ENCODE data around the gene SHISA2. TPM values are rescaled to one million over a fixed set of nuclear protein-coding genes. Genes with fewer than 3 reads are reported as not detected.
"Not testable (repeated sequence)": the region's sequence is repeated elsewhere in the genome, so short reads cannot be mapped to it uniquely, and the experiment has no call there.

Gene SHISA2
- not detected for polyA plus RNA-seq (ENCODE audit: low read depth in 6 of 6)

GRCh38 chr13:26051657-26052311 is at the start of gene SHISA2:
Gene SHISA2, minus strand, starts transcription at chr13:26052016. Its CDS starts 1,041 bp downstream, at chr13:26050975.
- peak within 1 kb of the TSS; percentile 31 to 82 (median 50) for H3K4me3 Mint-ChIP-seq
- no peaks in the 10 kb centered on the region for H3K9me3 Mint-ChIP-seq
- peaks cover 46 to 60% (median 56%) of the 10 kb centered on the region in 3 donors for H3K27me3 Mint-ChIP-seq
- ATAC-seq (ENCODE audit: low read depth in 2 of 2), result peak; percentile 49 to 79
- H3K4me1 Mint-ChIP-seq, result peaks cover 0 to 20% (median 15%) of the 10 kb centered on the region in 3 donors
- DNase-seq, result no peak
- H3K27ac Mint-ChIP-seq, result no peak within 1 kb of the TSS
- H3K36me3 Mint-ChIP-seq, result no peaks in the 10 kb centered on the region

- Mint-ChIP-seq H3K9me3 (peaks cover 0 to 25% (median 4%) of the 10 kb centered on the region in 7 donors), H3K4me3 (no peak overlapping the region)
Observed at GRCh38 chr13:26095846-26096610, 44.2 kb upstream of the SHISA2 start.

GRCh38 chr13:26095338-26095737 is 43.5 kb upstream of the SHISA2 start:
- Mint-ChIP-seq H3K36me3 (peaks cover 0 to 8% of the 10 kb centered on the region in 2 donors), H3K27ac (no peak overlapping the region), H3K4me3 (no peak overlapping the region), H3K9me3 (peaks cover 0 to 25% (median 4%) of the 10 kb centered on the region in 7 donors), H3K4me1 (no peaks in the 10 kb centered on the region), H3K27me3 (peaks cover 20 to 40% (median 31%) of the 10 kb centered on the region in 3 donors)
- ATAC-seq (ENCODE audit: low read depth in 2 of 2) (no peak), DNase-seq (no peak)

More at GRCh38 chr13:26095846-26096610, 44.2 kb upstream of the SHISA2 start:
- DNase-seq (no peak), ATAC-seq (ENCODE audit: low read depth in 2 of 2) (no peak)
- Mint-ChIP-seq H3K36me3 (peaks cover 0 to 8% of the 10 kb centered on the region in 2 donors), H3K27me3 (peaks cover 20 to 40% (median 31%) of the 10 kb centered on the region in 3 donors), H3K4me1 (no peaks in the 10 kb centered on the region), H3K27ac (no peak overlapping the region)

- DNase-seq; H3K9me3 Mint-ChIP-seq; H3K27ac Mint-ChIP-seq; H3K4me3 Mint-ChIP-seq; ATAC-seq (ENCODE audit: low read depth in 2 of 2); H3K36me3 Mint-ChIP-seq; H3K4me1 Mint-ChIP-seq: not testable (repeated sequence)
- peaks cover 24 to 28% (median 28%) of the 10 kb centered on the region in 3 donors for H3K27me3 Mint-ChIP-seq
Observed at GRCh38 chr13:26076821-26077220, 25.0 kb upstream of the SHISA2 start.

GRCh38 chr13:26075498-26075897 is 23.7 kb upstream of the SHISA2 start:
- ATAC-seq (ENCODE audit: low read depth in 2 of 2) (no peak), DNase-seq (no peak)
- Mint-ChIP-seq H3K4me1 (peaks cover 0 to 4% (median 0%) of the 10 kb centered on the region in 3 donors), H3K27me3 (peaks cover 29 to 36% (median 32%) of the 10 kb centered on the region in 3 donors), H3K36me3 (no peaks in the 10 kb centered on the region), H3K27ac (no peak overlapping the region), H3K4me3 (no peak overlapping the region), H3K9me3 (peaks cover 0 to 2% (median 0%) of the 10 kb centered on the region in 7 donors)

GRCh38 chr13:26074706-26075105 is 22.9 kb upstream of the SHISA2 start:
- H3K9me3 Mint-ChIP-seq, result peaks cover 0 to 2% (median 0%) of the 10 kb centered on the region in 7 donors
- DNase-seq (no peak), ATAC-seq (ENCODE audit: low read depth in 2 of 2) (no peak)
- H3K27ac Mint-ChIP-seq, result no peak overlapping the region
- H3K4me1 Mint-ChIP-seq, result peaks cover 0 to 4% (median 0%) of the 10 kb centered on the region in 3 donors
- peaks cover 30 to 39% (median 32%) of the 10 kb centered on the region in 3 donors for H3K27me3 Mint-ChIP-seq
- H3K36me3 Mint-ChIP-seq, result no peaks in the 10 kb centered on the region
- H3K4me3 Mint-ChIP-seq, result no peak overlapping the region

- not testable (repeated sequence) for H3K4me3 Mint-ChIP-seq, H3K9me3 Mint-ChIP-seq, H3K36me3 Mint-ChIP-seq, H3K27ac Mint-ChIP-seq, H3K4me1 Mint-ChIP-seq, DNase-seq
- ATAC-seq (ENCODE audit: low read depth in 2 of 2), result peak in 1 of 2 donors; percentile 40
- H3K27me3 Mint-ChIP-seq, result peaks cover 35 to 43% (median 43%) of the 10 kb centered on the region in 3 donors
Observed at GRCh38 chr13:26072335-26072734, 20.5 kb upstream of the SHISA2 start.

- Mint-ChIP-seq H3K9me3 (peaks cover 0 to 2% (median 0%) of the 10 kb centered on the region in 7 donors), H3K4me1 (peaks cover 0 to 4% (median 0%) of the 10 kb centered on the region in 3 donors), H3K4me3 (no peak overlapping the region), H3K27ac (no peak overlapping the region), H3K36me3 (no peaks in the 10 kb centered on the region), H3K27me3 (peaks cover 29 to 39% (median 37%) of the 10 kb centered on the region in 3 donors)
- no peak for ATAC-seq (ENCODE audit: low read depth in 2 of 2)
- no peak for DNase-seq
Observed at GRCh38 chr13:26071691-26072090, 19.9 kb upstream of the SHISA2 start.

GRCh38 chr13:26069642-26070041 is 17.8 kb upstream of the SHISA2 start:
- not testable (repeated sequence) for DNase-seq; H3K4me1 Mint-ChIP-seq; H3K9me3 Mint-ChIP-seq; H3K4me3 Mint-ChIP-seq; ATAC-seq (ENCODE audit: low read depth in 2 of 2); H3K27ac Mint-ChIP-seq; H3K36me3 Mint-ChIP-seq
- H3K27me3 Mint-ChIP-seq, result peaks cover 26 to 40% (median 30%) of the 10 kb centered on the region in 3 donors

- H3K27ac Mint-ChIP-seq; H3K9me3 Mint-ChIP-seq; DNase-seq; H3K36me3 Mint-ChIP-seq; H3K4me1 Mint-ChIP-seq; H3K4me3 Mint-ChIP-seq; ATAC-seq (ENCODE audit: low read depth in 2 of 2): not testable (repeated sequence)
- peaks cover 26 to 35% (median 30%) of the 10 kb centered on the region in 3 donors for H3K27me3 Mint-ChIP-seq
Observed at GRCh38 chr13:26068372-26068771, 16.6 kb upstream of the SHISA2 start.

GRCh38 chr13:26067601-26068000 is 15.8 kb upstream of the SHISA2 start:
- H3K4me1 Mint-ChIP-seq, result peaks cover 0 to 4% (median 0%) of the 10 kb centered on the region in 3 donors
- H3K27ac Mint-ChIP-seq, result no peak overlapping the region
- no peak for DNase-seq
- H3K36me3 Mint-ChIP-seq, result no peaks in the 10 kb centered on the region
- H3K27me3 Mint-ChIP-seq, result peaks cover 30 to 40% (median 34%) of the 10 kb centered on the region in 3 donors
- H3K4me3 Mint-ChIP-seq, result no peak overlapping the region
- no peaks in the 10 kb centered on the region for H3K9me3 Mint-ChIP-seq
- ATAC-seq (ENCODE audit: low read depth in 2 of 2), result no peak

GRCh38 chr13:26066492-26066891 is 14.7 kb upstream of the SHISA2 start:
- H3K27me3 Mint-ChIP-seq, result peaks cover 24 to 37% (median 25%) of the 10 kb centered on the region in 3 donors
- not testable (repeated sequence) for H3K4me1 Mint-ChIP-seq; ATAC-seq (ENCODE audit: low read depth in 2 of 2); H3K4me3 Mint-ChIP-seq; H3K36me3 Mint-ChIP-seq; H3K9me3 Mint-ChIP-seq; H3K27ac Mint-ChIP-seq; DNase-seq

- Mint-ChIP-seq H3K36me3 (no peaks in the 10 kb centered on the region), H3K4me3 (no peak overlapping the region), H3K27me3 (peaks cover 15 to 30% (median 20%) of the 10 kb centered on the region in 3 donors), H3K9me3 (no peaks in the 10 kb centered on the region), H3K4me1 (no peaks in the 10 kb centered on the region), H3K27ac (no peak overlapping the region)
- no peak for DNase-seq
- ATAC-seq (ENCODE audit: low read depth in 2 of 2), result no peak
Observed at GRCh38 chr13:26062853-26063444, 11.1 kb upstream of the SHISA2 start.

Measured in naive B cell (primary cell).